Mammary epithelial cell (primary cell): ENCODE measurements around the gene PIP5KL1.

Experiments used
- EZH2 ChIP-seq: IDR thresholded peaks from 2 replicates; pipeline ENCODE4 v1.6.1; 2012; ENCODE audit warnings: low read length, inconsistent platforms, borderline replicate concordance
- TF ChIP-seq, protein P1 (sequence below), 2 donors: IDR thresholded peaks in 1 of 2; conservative IDR thresholded peaks in 1 of 2; 2 replicates each; pipeline ENCODE4 v1.5.1; 2011 to 2012; ENCODE audit warnings: inconsistent platforms in 2 of 2, low read length in 2 of 2, mild to moderate bottlenecking in 2 of 2, control low read depth in 1 of 2, low read depth in 1 of 2; ENCODE audit not compliant: insufficient read depth in 1 of 2; ENCODE audit errors: extremely low read depth in 1 of 2

DNA sequence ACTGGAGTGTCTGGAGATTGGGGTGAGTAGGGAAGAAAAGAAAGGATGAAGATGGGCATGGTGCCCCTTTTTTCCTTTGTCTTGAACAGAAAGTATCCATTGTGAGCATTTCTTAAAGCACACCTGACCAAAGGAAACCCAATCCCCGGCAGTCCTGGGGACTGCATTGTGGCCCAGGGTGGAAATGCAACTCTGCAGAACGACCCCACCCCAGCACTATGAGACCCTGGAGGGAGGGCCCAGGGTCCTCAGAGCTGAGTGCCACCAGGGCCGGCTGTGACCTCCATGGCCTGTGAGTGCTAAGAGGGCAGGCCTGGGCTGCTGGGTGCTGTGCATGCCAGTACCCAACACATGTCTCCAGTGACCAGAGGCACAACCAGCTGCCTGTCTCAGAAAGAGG is 31.7 kb upstream of the PIP5KL1 start:
- TF ChIP-seq, protein P1, sequence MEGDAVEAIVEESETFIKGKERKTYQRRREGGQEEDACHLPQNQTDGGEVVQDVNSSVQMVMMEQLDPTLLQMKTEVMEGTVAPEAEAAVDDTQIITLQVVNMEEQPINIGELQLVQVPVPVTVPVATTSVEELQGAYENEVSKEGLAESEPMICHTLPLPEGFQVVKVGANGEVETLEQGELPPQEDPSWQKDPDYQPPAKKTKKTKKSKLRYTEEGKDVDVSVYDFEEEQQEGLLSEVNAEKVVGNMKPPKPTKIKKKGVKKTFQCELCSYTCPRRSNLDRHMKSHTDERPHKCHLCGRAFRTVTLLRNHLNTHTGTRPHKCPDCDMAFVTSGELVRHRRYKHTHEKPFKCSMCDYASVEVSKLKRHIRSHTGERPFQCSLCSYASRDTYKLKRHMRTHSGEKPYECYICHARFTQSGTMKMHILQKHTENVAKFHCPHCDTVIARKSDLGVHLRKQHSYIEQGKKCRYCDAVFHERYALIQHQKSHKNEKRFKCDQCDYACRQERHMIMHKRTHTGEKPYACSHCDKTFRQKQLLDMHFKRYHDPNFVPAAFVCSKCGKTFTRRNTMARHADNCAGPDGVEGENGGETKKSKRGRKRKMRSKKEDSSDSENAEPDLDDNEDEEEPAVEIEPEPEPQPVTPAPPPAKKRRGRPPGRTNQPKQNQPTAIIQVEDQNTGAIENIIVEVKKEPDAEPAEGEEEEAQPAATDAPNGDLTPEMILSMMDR (conservative IDR thresholded peaks at IDR 0.05 in 1 of 2, IDR thresholded peaks at IDR 0.05 in 1 of 2; ENCODE audit: extremely low read depth in 1 of 2, insufficient read depth in 1 of 2, low read depth in 1 of 2, low read length in 2 of 2) = no peak
- TF ChIP-seq EZH2 = no peak
